ENCODE results near the gene ZNF750.

ZNF750 gene

DNA sequence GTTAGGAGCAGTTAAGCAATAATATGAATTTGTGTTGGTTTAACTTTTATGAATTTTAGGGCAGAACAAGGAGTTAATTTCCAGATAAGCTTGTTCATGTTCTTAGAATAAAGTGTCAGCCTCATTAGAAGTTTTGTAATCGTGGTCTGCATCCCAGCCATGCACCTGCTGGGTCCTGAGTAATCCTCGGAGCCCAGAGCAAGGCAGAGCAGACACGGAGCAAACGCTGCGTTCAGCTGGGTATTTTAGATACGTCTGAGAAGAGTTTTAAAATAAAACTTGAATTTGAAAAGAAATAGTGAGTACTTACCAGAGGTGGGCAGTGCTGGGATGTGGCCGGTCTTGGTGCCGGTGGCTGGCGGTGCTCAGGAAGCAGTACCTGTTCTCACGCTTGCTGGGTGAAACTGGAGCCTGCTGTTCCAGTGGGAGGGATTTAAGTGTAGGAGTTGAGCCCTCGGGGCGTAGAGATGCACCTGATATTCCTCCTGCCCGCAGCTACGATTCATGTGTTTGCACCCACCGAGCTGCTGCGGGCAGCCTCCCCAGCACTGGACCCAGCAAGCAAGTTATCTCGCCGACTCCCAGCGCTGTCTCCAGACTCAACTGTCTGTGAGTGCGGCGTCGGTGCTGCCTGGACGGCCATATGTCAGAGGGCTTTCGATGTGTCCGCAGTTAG is at the start of gene ZNF750:
Gene ZNF750, minus strand, starts transcription at position 406 of the 676 bp plus-strand sequence. CDS start 7,568 bp downstream, outside the sequence.
- DNase-seq: no peak

DNA sequence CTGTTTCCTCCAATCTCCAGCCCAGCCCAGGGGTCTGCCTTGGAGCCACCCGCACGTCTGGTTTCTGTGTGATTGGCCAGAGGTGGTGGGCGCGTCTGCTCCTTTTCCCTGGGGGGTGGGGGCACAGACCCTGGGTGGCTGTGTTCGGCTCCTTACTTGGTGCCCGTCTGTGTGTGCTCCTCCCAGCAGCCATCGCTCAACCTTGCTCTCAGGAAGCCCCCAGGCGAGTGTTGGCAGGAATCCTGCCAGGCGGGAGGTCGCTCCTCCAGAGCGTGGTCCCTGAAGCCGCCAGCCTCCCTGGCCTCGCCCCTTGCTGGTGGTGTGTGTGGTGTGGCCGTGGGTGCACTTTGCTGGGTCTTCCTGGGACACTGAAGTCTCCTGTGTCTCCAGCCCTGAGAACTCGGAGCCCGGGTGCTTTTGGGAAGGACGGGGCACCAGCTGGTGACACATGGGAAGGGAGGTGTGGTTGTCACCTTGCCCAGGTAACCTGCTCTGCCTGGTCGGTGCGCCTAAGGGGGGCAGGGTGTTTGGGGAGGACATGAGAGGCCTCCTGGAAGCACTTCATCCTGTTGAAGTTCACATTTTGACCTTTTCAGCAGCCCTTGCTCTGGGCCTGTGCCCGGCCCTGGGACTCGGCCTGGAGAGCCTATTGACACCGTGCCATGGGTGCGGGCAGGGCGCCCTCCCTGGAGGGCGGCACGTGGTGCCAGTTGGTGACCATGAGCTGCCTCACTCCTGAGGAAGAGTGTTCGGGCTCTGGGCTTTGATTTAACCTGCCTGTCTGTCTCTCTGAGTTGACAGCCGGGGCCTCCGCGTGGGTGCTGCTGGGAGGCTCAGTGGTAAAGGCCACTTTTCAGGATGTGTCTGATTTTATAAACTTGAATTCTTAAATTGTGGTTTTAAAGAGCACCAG is 49.0 kb upstream of the ZNF750 start:
- DNase-seq: no peak

DNA sequence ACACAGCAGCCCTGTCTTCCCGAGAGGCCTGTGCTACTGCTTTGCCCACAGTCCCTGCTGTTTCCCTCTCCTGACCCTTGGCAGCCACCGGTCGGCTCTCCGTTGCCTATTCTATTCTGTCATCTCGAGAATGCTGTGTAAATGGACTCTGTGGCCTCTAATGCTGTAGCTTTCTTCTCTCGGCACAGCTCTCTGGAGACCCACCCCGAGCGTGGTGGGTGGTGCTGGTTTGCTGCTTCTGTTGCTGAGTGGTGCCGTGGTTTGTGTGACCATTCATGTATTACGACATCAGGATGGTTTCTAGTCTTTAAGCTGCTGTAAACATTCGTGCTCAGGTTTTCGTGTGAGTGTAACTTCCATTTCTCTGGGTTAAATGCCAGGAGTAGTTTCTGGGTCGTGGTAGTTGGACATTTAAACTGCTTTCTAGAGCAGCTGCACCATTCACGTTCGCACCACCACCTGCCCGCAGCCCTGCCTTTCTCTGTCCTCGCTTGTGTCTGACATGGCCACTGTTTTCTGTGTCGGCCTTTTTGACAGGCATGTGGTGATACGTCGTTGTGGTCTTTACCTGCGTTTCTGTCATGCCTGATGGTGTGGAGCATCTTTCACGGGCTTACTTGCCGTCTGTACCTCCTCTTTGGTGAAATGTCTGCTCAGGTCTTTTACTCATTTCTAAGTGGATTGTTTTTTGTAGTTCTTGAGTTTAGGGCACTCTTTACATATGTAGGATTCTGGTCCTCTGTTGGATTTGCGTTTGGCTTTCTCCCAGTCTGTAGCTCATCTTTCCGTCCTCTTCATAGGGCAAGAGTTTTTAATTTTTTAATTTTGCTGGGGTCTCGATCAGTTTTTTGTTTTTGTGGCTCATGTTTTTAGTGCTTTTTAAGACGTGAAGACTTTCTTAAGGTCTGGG is 47.7 kb upstream of the ZNF750 start:
- no peak for DNase-seq

DNA sequence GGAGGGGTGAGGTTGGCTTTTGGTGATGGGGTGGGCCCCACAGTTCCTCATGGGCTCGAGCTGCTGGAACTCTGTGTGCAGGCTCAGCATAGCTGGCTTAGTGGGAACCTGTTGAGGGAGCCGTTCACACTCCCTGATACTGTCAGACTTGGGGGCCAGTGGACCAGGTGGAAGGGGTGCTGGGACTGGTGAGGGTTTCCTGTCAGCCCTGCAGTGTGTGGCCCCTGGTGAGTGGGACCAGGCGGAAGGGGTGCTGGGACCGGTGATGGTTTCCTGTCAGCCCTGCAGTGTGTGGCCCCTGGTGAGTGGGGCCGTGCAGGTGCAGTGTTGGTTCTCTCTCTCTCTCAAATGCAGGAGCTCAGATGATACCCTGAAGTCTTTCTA is 45.1 kb upstream of the ZNF750 start:
- no peak for DNase-seq

DNA sequence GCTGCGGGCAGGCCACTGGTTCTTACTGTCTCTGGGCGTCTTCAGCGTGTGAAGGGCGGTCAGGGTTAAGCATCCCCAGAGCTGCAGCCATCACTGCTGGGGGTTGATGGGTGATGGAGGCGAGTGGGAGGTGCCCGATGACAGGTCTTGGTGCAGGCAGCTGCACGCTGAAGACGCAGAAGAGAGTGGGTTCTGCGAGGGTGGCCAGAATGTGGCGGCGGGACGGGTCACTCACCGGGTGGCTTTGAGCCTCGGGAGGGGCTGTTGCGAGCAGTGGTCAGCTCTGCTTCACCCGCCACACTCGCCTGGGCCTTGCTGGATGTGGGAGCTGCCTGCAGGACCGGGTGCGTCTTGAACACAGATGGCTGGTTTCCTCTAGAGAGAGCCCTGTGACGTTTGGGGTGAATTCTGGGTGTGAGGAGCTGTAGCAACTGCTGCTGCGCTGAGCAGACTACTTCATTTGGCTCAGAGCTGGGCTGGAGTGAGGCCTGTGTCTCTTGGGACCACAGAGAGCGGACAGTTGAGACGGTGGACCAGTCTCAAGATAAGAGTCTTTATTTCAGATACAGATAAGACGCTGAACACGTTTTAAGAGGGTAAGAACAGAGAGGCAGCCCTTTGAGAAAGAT is 44.6 kb upstream of the ZNF750 start:
- DNase-seq: no peak

DNA sequence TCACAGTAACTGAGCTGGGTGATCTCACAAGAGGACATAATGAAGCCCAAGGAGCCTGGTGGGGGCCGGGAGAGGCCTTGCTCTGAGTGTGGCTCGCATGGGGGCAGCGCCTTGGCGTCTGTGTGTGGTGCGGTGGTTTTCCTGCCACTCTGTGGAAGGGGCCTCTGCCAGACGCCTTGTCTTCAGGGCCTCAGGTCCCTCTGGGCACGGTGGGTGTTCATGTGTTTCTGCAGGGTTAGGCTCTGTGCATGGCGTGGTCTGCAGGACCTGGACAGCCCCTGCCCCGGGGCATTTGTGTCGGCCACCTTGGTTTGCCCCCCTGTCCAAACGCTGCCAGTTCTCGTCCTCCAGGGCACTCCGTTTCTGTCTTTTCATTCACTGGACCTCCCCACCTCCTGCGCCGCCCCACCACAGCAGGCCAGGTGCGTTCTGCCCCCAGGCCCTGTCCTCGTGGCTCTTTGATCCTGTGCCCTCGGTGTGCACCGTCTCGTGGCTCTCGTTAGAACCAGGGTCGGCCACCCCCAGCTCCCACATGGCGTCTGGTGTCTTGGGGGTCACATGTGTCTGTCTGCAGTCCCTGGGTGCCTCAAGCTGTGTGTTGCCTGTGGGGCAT is 43.7 kb upstream of the ZNF750 start:
- DNase-seq: no peak

DNA sequence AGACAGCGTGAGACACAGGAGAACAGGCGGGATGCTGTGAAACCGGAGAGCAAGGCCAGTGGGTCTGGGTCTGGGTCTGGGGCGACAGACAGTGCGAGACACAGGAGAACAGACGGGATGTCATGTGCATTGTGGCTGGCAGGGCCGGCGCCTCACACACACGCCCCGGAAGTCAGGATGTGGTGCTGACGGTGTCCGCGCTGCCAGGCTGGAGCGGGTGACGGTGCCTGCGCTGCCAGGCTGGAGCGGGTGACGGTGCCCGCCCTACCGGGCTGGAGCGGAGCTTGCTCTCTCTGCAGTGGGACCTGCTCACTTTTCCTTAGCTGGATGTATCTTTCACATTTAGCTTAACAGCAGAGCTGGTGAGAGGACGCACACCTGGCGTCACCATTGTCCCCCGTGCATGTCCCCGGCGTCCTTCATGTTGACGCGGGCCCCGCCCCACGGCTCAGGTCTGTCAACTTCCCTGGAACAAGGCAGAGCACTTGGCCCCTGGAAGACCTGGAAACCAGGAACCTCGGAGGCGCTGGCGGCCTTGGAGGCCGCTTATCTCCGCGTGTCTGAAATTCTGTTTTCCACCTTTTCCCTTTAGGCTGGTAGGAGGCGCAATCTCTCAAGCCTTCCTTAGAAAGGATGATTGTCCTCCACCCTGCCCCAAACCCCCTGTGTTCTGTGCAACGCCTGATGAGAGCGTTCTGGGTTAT is 43.0 kb upstream of the ZNF750 start:
- no peak for DNase-seq

DNA sequence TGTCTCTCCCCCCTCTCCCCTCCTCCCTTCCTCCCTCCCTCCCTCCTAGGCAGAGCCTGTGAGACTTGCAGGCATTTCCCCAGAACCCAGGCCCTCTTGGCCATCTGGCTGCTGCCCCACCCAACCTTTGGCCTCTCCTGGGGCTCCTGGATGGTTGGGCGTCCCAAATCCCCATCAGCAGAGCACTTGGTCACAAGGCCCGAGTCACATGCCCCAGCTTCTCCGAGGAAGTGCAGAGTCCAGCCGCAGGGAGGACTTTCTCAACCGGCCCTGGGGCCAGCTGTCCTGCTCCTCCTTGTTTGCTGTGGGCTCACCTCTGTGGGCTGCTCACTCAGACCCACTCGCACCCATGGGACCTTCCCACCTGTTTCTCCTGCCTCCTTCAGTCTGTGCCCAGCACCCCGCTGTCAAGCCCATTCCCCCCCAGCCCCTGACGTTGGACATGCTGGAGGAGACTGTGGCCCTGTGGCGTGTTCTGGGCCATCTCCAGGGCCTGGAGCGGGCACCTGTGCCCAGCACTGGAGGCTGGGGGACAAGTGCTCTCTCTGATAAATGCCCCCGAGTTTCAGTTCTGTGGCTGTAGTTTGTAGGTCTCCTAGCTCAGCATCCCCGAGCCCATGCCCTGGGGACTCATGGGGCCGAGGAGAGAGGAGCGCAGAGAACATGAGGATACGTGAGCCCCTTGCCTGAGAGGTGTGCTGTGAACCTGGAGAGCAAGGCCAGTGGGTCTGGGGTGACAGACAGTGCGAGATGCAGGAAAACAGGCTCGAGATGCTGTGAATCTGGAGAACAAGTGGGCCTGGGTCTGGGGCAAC is 42.3 kb upstream of the ZNF750 start:
- DNase-seq: no peak

DNA sequence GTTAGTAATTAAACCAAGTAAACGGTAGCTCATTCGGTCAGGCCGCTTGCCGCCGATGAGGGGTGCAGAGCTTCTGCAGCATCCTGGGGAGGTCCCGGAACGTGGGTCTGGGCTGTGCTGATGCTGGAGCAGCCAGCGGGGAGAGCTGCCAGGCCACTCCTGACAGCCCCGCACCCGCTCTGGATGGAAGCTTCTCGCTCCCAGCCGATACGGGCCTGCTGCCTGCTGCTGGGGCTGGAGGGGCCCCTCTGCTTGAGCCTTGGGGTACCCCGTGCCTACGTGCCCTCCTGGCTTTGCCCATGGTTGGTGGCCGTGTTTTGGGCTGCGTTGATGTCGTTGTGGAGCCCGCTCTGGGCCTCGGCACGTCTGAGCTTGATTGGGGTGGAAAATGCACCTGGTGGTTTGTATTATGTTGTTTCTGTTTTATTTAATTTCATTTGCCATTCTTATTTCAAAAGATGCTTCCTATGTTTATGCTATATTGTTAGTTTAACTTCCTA is 41.6 kb upstream of the ZNF750 start:
- no peak for DNase-seq

DNA sequence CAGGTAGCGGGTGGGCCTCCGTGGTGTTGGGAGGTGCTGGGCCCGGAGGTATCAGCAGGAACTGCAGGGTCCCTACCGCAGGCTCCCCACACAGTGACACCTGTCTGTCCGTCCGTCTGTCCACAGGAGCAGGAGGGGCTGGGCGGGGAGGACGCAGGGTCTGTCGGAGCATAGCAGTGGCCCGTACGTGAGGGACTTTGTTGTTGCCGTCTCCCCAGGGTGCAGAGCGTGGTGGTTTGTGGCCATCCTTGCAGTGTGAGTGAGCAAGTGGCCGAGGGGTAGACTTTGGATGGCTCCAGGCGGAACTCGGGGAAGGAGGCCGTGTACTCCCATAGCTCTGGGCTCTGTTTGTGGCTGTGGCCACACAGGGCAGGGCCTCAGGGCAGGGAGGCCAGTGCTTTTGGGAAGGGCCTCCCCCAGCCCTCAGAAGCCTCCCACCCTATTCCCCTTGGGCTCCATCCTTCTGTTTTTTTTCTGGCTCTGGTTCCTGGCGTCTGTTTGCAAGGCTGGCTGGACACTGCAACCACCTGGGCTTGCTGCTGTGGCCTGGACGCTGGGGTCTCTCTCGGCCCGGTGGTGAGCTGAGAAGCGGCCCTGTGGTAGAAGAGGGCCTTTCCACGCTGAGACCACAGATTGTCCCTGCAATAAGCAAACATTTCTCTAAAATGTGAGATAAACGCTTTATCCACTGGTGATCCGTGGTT is 41.0 kb upstream of the ZNF750 start:
- DNase-seq: no peak

DNA sequence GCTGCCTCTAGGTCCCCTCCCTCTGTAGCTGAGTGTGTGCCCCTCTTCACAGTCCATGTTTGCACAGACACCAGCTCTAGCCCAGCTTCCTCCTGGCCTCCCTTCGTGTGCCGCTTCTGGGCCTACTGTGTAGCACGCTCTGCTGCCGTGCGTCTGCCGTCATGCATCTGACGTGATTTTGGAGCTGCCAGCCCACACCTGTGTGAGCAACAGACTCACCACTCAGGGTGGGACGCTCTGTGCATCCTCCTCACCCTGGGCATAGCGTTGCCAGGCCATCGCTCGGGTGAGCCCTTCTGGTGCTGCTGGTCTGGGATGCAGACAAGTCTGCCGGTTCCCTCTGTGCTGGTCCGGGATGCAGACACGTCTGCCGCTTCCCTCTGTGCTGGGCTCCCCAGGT is 39.4 kb upstream of the ZNF750 start:
- no peak for DNase-seq

DNA sequence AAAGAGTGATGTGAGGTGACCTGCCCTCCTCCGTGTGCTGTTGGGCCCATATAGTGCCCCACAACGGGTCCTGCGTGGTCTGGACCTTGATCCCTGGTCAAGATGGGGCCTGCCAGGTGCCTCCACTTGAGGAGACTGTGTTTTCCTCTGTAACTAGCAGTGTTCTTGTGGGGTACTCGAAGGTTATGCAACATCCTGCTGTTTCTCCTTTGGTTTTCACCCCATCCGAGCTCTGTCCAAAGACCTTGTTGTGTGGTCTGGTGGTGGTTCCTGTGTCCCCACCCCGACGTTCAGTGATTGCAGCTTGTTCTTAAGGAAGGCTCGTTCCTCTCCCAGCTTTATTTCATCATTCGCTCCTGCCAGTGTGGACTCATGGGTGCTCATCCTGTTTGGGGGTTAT is 38.7 kb upstream of the ZNF750 start:
- DNase-seq: no peak

DNA sequence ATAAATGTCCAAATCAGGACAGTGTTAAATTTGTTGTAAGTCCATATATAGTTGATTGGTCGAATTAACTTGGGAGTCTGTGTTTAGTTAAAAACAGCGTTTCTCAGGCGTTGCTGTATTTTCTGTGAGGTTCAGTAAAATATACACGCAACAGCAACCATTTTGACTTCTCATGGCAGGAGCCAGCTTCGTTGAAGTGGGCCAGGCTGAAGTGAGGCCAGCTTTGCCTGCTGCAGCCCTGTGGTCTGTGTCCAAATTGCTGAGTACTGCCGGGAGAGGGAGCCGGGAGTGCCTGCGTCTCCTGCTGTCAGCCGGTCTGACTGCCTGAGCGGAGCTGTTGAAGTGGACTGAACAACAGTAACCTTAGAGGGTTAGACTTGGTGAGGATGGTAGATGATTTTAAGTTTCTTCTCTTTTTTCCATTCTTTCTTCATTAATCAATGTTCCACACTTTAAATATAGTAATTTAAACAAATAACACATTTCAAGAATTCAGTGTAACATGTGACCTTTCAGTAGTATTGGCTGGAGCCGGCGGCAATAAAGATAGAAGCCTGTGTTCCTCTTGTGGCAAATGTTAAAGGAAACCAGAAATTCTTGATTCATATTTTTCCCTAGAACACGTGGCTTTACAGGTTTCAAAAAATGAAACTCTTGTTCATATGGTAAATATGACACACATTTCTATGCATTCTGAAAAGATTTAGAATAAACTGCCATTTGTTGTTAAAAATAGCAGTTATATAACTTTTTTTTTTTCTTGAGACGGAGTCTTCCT is 37.0 kb upstream of the ZNF750 start:
- DNase-seq: peak; percentile 49

DNA sequence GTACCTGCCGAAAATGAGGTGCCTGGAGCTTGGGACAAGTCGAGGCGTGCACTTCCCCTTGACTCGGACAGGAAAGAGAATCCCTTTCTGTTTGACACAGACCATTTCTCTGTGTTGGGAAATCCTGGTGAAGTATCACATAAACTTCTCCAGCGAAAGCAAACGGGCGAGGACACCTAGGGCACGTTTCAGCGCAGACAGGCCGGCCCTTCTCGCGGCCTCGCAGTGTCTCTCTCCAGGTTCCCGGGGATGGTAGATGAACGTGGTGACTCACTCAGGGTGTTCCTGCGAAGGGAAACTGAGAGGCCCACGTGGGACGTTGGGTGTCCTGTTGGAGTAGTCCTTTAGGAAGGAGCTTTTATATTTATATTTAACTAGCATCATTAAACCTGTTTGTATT is 36.3 kb upstream of the ZNF750 start:
- no peak for DNase-seq

DNA sequence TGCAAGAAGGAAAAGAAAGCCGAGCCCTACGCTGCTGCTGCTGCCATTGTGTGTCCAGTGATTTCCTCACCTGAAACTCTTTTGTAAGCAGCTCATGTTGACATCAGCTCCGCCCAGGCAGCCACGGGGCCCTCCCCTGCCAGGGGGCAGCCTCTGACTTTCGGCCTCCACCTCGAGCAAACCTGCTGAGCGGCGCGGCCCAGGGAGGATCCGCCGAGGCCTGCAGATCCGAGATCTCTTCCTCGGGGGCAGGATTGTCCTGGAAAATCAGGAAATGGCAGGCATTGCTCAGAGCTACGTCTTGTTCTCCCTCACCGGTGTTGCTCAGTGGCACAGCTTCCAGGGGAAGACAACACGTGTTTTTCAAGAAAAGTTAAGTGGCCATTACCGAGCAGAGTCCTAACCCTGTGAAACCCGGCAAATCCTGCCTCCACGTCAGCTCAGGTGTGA is 35.6 kb upstream of the ZNF750 start:
- DNase-seq: no peak

DNA sequence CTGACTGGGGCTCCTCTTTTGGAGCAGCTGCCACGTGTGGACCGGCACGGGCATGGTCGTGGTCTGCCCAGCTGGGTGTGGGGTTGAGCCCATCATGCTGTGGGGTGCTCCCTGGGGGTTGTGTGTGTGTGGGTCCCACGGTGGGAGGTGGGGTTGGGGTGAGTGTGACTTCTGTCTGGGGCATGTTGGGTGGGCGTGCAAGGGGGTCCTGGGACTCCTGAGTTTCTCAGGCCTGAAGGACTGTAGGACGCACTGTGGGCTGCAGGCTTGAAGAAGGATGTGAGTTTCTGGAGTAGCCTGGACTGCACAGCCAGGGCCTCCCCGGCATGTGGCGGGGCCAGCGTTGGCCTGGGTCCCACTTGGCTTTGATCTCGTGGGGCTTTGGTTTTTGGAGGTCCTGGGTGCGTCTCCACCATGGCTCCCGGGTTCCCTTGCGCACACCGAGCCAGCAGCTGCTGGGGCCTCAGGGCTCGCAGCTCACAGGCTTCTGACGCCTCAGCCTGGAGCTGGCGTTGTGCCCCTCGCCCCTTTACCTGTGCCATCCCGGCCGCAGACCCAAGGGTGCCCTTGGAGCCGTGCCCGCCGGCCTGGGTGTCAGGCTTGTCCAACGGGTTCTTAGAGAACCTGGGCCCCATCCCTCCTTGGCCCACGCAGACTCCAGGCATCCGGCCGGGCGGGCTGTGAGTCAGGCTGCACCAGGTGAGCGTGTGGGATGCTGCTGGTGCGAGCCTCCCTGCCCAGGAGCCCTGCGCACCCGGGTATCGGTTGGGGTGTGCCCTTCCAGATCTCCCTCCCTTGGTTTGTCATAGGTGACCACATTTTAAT is 34.4 kb upstream of the ZNF750 start:
- DNase-seq: no peak

DNA sequence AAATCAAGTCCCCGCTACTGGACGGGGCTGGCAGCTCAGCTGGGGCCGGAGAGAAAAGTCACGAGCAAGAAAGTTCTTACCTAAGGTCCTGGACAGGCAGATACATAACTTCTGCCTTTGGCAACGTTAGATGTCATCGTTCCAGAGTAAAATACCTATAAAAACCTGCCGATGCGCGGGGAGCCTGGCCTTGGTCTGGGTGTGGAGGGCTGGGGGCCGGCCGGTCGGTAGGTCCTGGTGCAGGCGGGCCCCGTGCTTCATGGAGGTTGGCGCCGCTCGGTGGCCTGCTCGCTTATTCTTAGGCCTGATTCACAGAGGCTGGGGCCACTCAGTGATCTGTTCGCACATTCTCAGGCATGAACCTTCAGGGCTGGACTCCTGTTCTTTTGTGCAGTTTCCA is 33.7 kb upstream of the ZNF750 start:
- no peak for DNase-seq
